Mesendoderm (in vitro differentiated cells): ENCODE measurements around the gene PPP2R1B.
"Not testable (repeated sequence)": the region's sequence is repeated elsewhere in the genome, so short reads cannot be mapped to it uniquely, and the experiment has no call there.

Source experiments
- DNase-seq: peaks from one replicate; pipeline ENCODE4 v3.0.0; 2013
- H2AK5ac ChIP-seq: 2 replicates; pipeline ENCODE4 v1.6.1; 2013; ENCODE audit warnings: low read length, inconsistent platforms
- H2BK120ac ChIP-seq: 2 replicates; pipeline ENCODE4 v1.6.1; 2013; ENCODE audit warnings: low read depth, mild to moderate bottlenecking, low read length, moderate library complexity, mixed read lengths
- H2BK15ac ChIP-seq: replicated peaks from 2 replicates; pipeline ENCODE4 v1.6.1; 2013; ENCODE audit warnings: low read depth, mild to moderate bottlenecking, moderate library complexity
- H2BK5ac ChIP-seq: 2 replicates; pipeline ENCODE4 v1.6.1; 2013; ENCODE audit warnings: low read length, inconsistent platforms
- H3K18ac ChIP-seq: 2 replicates; pipeline ENCODE4 v1.6.1; 2013; ENCODE audit warnings: mild to moderate bottlenecking, low read length, mixed read lengths
- H3K23ac ChIP-seq: one replicate; pipeline ENCODE4 v1.6.1; 2013; ENCODE audit warnings: low read length
- H3K27ac ChIP-seq: 2 replicates; pipeline ENCODE4 v1.5.1; 2013; ENCODE audit warnings: low read depth, mild to moderate bottlenecking, inconsistent platforms, low read length, moderate library complexity
- H3K27me3 ChIP-seq: 2 replicates; pipeline ENCODE4 v1.6.1; 2013; ENCODE audit warnings: low read length, control low read depth, mild to moderate bottlenecking, inconsistent platforms; ENCODE audit not compliant: insufficient read depth, poor library complexity
- H3K36me3 ChIP-seq: 2 replicates; pipeline ENCODE4 v1.6.1; 2013; ENCODE audit warnings: low read length, inconsistent platforms; ENCODE audit not compliant: control insufficient read depth, insufficient read depth
- H3K4ac ChIP-seq: one replicate; pipeline ENCODE4 v1.6.1; 2013; ENCODE audit warnings: low read depth, mild to moderate bottlenecking, low read length, moderate library complexity
- H3K4me1 ChIP-seq: 2 replicates; pipeline ENCODE4 v1.6.1; 2013; ENCODE audit warnings: low read depth, low read length, inconsistent platforms; ENCODE audit not compliant: control insufficient read depth
- H3K4me2 ChIP-seq: 2 replicates; pipeline ENCODE4 v1.6.1; 2013; ENCODE audit warnings: low read length
- H3K4me3 ChIP-seq: 2 replicates; pipeline ENCODE4 v1.5.1; 2013; ENCODE audit warnings: mild to moderate bottlenecking, low read length
- H3K56ac ChIP-seq: one replicate; pipeline ENCODE4 v1.6.1; 2013; ENCODE audit warnings: low read length
- H3K79me1 ChIP-seq: 2 replicates; pipeline ENCODE4 v1.6.1; 2013; ENCODE audit warnings: low read length, inconsistent platforms
- H3K79me2 ChIP-seq: 2 replicates; pipeline ENCODE4 v1.6.1; 2013; ENCODE audit warnings: mild to moderate bottlenecking, low read length; ENCODE audit not compliant: control insufficient read depth, insufficient read depth
- H3K9ac ChIP-seq: 2 replicates; pipeline ENCODE4 v1.6.1; 2013; ENCODE audit warnings: low read length, inconsistent platforms
- H4K5ac ChIP-seq: one replicate; pipeline ENCODE4 v1.6.1; 2013; ENCODE audit warnings: low read length
- H4K8ac ChIP-seq: one replicate; pipeline ENCODE4 v1.6.1; 2013; ENCODE audit warnings: low read depth, mild to moderate bottlenecking, control low read depth, low read length, moderate library complexity
- WGBS: extraction: QIAGEN DNeasy Blood & Tissue Kit; methylation state at CpG from one replicate; pipeline ENCODE4 v1.1.7; 2013; ENCODE audit warnings: low lambda C conversion rate, missing lambda C conversion rate; ENCODE audit not compliant: insufficient coverage; ENCODE audit errors: extremely low coverage; 5-methylcytosine and 5-hydroxymethylcytosine counted together

Gene PPP2R1B

DNA sequence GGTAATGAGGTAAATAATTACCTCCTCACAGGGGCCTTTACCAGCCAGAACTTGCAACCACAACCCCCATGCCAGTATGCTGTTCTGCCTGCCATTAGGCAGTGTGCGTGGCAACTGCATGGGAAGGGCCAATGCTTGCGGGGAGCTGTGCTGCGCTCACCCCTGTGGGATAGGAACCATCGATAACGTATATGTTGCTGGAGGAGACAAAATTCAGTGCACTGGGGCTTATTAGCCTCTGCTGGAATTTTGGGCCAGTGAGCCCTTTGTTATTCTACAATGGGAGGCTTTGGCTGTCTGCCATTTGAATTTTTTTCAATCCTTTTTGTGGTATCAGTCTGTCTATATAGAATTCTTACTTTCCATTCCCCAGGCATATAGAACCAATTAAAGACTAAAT, 47.3 kb downstream of the PPP2R1B start:
- Histone ChIP-seq H3K36me3 (no peaks in the 10 kb centered on the region), H3K4me2 (no peak overlapping the region), H3K56ac (no peak overlapping the region), H2BK120ac (no peak overlapping the region), H3K27ac (no peak overlapping the region), H2BK15ac (no peak overlapping the region), H3K79me2 (no peaks in the 10 kb centered on the region), H3K4me3 (no peak overlapping the region), H3K4ac (no peak overlapping the region), H4K8ac (no peak overlapping the region), H3K9ac (no peak overlapping the region), H2AK5ac (no peak overlapping the region), H3K79me1 (no peaks in the 10 kb centered on the region), H3K23ac (no peak overlapping the region), H2BK5ac (no peak overlapping the region), H4K5ac (no peak overlapping the region), H3K4me1 (no peaks in the 10 kb centered on the region), H3K27me3 (no peaks in the 10 kb centered on the region), H3K18ac (no peak overlapping the region)
- WGBS: no CpG with 5 or more reads among the region's 5 CpGs
- no peak for DNase-seq

DNA sequence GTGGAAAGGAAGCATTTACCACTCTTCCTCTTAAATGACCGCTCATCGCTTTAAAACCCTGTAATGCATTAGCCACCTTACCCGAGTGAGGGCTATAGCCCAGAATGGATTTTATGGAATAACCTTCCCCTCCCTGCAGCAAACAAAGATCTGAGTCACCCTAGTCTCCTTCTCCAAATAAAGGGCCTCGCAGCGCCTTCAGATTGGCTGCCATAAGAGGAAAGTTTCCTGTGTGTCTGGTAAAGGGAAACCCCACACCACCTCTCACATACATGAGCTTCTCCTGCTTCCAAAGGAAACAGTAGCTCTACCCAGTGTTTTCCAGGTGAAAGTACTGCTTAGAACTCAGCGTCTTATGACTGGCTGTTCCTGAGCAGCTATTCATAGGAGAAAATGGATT, 47.8 kb downstream of the PPP2R1B start:
- no peak for DNase-seq
- H3K79me1 ChIP-seq: no peaks in the 10 kb centered on the region
- no peak overlapping the region for H2BK15ac ChIP-seq
- H2AK5ac ChIP-seq: no peak overlapping the region
- no peak overlapping the region for H4K5ac ChIP-seq
- no peak overlapping the region for H3K27ac ChIP-seq
- whole genome bisulfite sequencing: no CpG with 5 or more reads among the region's 6 CpGs
- no peaks in the 10 kb centered on the region for H3K4me1 ChIP-seq
- no peak overlapping the region for H3K4me2 ChIP-seq
- no peaks in the 10 kb centered on the region for H3K27me3 ChIP-seq
- no peak overlapping the region for H2BK5ac ChIP-seq
- no peak overlapping the region for H3K56ac ChIP-seq
- H2BK120ac ChIP-seq: no peak overlapping the region
- H4K8ac ChIP-seq: no peak overlapping the region
- no peak overlapping the region for H3K23ac ChIP-seq
- H3K9ac ChIP-seq: no peak overlapping the region
- H3K4ac ChIP-seq: no peak overlapping the region
- no peak overlapping the region for H3K4me3 ChIP-seq
- no peaks in the 10 kb centered on the region for H3K36me3 ChIP-seq
- no peak overlapping the region for H3K18ac ChIP-seq
- H3K79me2 ChIP-seq: no peaks in the 10 kb centered on the region

DNA sequence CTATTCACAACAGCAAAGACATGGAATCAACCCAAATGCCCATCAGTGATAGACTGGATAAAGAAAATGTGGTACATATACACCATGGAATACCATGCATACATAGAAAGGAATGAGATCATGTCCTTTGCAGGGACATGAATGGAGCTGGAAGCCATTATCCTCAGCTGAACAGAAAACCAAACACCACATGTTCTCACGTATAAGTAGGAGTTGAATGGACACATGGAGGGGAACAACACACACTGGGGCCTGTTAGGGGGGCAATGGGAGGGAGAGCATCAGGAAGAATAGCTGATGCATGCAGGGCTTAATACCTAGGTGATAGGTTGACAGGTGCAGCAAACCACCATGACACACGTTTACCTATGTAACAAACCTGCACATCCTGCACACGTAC, 48.5 kb downstream of the PPP2R1B start:
- H2BK120ac ChIP-seq, H3K4me3 ChIP-seq, H4K8ac ChIP-seq, H3K56ac ChIP-seq, H3K4me1 ChIP-seq, H2BK15ac ChIP-seq, H3K36me3 ChIP-seq, H2BK5ac ChIP-seq, H3K27ac ChIP-seq, H3K9ac ChIP-seq, H3K23ac ChIP-seq, H3K4ac ChIP-seq, H3K4me2 ChIP-seq, H3K18ac ChIP-seq, H3K27me3 ChIP-seq, H3K79me2 ChIP-seq, H3K79me1 ChIP-seq, DNase-seq, H2AK5ac ChIP-seq, H4K5ac ChIP-seq: not testable (repeated sequence)
- no CpG with 5 or more reads among the region's 3 CpGs for WGBS

DNA sequence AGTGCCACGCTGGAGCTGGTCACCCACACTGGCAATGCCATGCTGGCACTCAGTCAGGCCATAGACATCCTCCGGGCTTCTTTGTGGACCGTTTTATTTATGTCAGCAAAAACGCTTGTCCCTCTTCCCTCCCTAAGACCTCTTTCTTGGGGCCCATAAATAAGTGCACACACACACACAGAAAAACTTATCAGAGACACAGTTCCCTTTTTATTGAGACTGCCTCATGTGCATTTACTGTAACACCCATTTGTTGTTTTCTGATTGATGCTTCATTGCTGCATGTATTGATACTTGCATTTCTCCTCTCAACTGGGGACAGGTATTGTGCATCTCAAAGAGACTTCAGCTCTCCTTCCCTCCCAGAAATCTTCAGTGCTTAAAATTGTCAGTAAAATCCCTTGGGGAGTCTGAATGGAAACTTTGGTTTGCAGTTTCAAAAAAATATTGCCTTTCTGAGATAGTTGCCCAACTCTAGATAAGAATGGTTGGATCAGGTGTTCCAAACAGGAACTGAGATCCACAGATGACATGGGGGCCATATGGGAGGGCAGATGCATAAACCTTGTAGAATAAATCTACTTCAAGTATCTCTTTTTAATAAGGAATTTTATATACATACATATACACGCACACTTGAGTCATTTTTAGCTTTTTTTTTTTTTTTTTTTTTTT, 50.9 kb downstream of the PPP2R1B start:
- Histone ChIP-seq H3K79me1 (no peaks in the 10 kb centered on the region), H3K9ac (no peak overlapping the region), H3K4me2 (no peak overlapping the region), H2BK120ac (no peak overlapping the region), H3K23ac (no peak overlapping the region), H4K5ac (no peak overlapping the region), H3K4me1 (no peaks in the 10 kb centered on the region), H2BK5ac (no peak overlapping the region), H3K18ac (no peak overlapping the region), H2BK15ac (no peak overlapping the region), H3K27me3 (no peaks in the 10 kb centered on the region), H3K56ac (no peak overlapping the region), H2AK5ac (no peak overlapping the region), H3K4me3 (no peak overlapping the region), H3K79me2 (no peaks in the 10 kb centered on the region), H4K8ac (no peak overlapping the region), H3K27ac (no peak overlapping the region), H3K36me3 (no peaks in the 10 kb centered on the region), H3K4ac (no peak overlapping the region)
- DNase-seq: no peak
- WGBS: no CpG with 5 or more reads among the region's 5 CpGs

DNA sequence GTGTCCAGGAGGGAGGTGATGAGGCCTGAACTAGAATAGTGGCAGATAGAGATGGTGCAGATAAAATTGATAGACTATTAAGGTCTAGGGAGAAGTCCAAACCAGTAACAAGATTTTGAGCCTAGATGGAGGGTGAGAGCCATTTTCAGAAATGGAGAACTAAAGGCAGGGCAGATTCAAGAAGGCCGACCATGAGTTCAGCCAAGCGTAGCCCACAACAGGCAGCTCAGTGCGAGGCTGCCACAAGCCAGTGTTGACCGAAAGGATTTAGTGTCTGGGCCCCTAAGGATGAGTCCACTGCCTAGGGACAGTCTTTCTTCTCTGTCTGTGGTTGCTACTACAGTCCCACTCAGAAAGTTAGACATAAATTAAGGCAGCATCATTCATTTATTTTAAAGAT, 51.7 kb downstream of the PPP2R1B start:
- no peaks in the 10 kb centered on the region for H3K79me1 ChIP-seq
- no CpG with 5 or more reads among the region's 4 CpGs for WGBS
- no peak overlapping the region for H2BK120ac ChIP-seq

GRCh38 chr11:111707691-111708067, 58.5 kb downstream of the PPP2R1B start:
- no CpG with 5 or more reads among the region's 5 CpGs for WGBS
- no peak overlapping the region for H4K8ac ChIP-seq
- no peak overlapping the region for H3K23ac ChIP-seq
- no peaks in the 10 kb centered on the region for H3K79me1 ChIP-seq
- H4K5ac ChIP-seq: no peak overlapping the region
- no peak overlapping the region for H3K56ac ChIP-seq
- no peak overlapping the region for H2BK5ac ChIP-seq
- no peak overlapping the region for H2BK15ac ChIP-seq
- no peaks in the 10 kb centered on the region for H3K79me2 ChIP-seq
- no peak overlapping the region for H2AK5ac ChIP-seq
- H3K27ac ChIP-seq: no peak overlapping the region
- no peak overlapping the region for H3K18ac ChIP-seq
- H3K4me3 ChIP-seq: no peak overlapping the region
- no peak for DNase-seq
- no peak overlapping the region for H3K9ac ChIP-seq
- H3K27me3 ChIP-seq: no peaks in the 10 kb centered on the region
- no peak overlapping the region for H3K4me2 ChIP-seq
- no peaks in the 10 kb centered on the region for H3K36me3 ChIP-seq
- no peak overlapping the region for H2BK120ac ChIP-seq
- no peak overlapping the region for H3K4ac ChIP-seq
- H3K4me1 ChIP-seq: no peaks in the 10 kb centered on the region

More for the DNA sequence above, 51.7 kb downstream of the PPP2R1B start:
- Histone ChIP-seq H3K4me1 (no peaks in the 10 kb centered on the region), H3K18ac (no peak overlapping the region), H4K8ac (no peak overlapping the region), H3K36me3 (no peaks in the 10 kb centered on the region), H3K4me3 (no peak overlapping the region), H3K79me2 (no peaks in the 10 kb centered on the region), H3K4me2 (no peak overlapping the region), H2BK15ac (no peak overlapping the region), H4K5ac (no peak overlapping the region), H3K4ac (no peak overlapping the region), H2AK5ac (no peak overlapping the region), H3K23ac (no peak overlapping the region), H3K27ac (no peak overlapping the region), H3K9ac (no peak overlapping the region), H3K56ac (no peak overlapping the region), H2BK5ac (no peak overlapping the region), H3K27me3 (no peaks in the 10 kb centered on the region)
- DNase-seq: no peak
